ENCODE measurements around the gene ADIG. TPM values are rescaled to one million over a fixed set of nuclear protein-coding genes. Genes with fewer than 3 reads are reported as not detected.
"Not testable (repeated sequence)": the region's sequence is repeated elsewhere in the genome, so short reads cannot be mapped to it uniquely, and the experiment has no call there.

Gene ADIG
- total RNA-seq, 1 donor from 2014 or later, result not detected

- ATAC-seq; intact Hi-C loops (cut with DNase I): not testable (repeated sequence)
These were observed 13.3 kb downstream of the ADIG start for GRCh38 chr20:38594281-38594680.

DNA sequence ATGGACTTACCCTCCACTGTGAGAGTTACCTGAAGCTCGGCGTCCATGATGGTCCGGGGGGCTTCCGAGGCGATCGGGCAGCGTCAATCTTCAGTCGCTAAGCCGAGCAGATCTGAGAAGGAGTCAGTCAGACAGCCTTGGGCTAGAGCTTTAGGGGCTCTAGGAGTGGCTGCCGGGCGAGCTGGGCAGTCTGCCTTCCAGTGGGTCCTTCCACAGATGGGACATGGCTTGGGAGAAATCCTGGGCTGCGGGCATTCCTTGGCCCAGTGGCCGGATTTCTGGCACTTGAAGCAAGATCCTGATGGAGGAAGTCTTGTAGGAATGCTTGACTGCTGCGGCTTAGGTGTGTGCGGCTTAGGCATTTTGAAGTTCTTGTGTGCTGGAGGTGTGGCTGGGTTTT is 14.9 kb downstream of the ADIG start:
- ATAC-seq; DNase-seq (ENCODE audit: low spot score); intact Hi-C loops (cut with DNase I): not testable (repeated sequence)

More at GRCh38 chr20:38594281-38594680, 13.3 kb downstream of the ADIG start:
- not testable (repeated sequence) for DNase-seq (ENCODE audit: low spot score)

DNA sequence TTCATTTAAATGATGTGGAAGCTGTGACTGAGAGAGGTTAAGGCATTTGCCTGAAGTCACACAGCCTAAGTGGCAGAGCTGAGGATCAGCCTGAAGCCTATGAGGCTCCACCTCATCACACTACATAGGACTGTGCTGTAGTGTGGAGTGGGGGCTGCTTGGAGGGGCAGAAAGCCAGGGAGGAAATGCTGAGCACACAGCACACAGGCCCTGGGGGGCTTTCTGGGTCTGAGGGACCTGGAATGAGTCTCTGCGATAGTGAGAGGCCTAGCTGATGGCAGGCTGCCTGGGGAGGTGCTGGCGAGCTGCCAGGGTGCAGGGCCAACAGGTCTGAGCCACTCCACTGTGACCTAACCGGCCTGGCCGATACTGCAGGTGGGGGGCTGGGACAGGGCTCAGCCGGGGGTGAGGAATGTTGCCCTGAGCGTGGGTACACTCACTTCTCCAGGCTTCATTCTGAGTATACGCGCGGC is 18.4 kb downstream of the ADIG start:
- ATAC-seq, result no peak
- intact Hi-C loops (cut with DNase I), result no loop called here
- DNase-seq (ENCODE audit: low spot score), result no peak

DNA sequence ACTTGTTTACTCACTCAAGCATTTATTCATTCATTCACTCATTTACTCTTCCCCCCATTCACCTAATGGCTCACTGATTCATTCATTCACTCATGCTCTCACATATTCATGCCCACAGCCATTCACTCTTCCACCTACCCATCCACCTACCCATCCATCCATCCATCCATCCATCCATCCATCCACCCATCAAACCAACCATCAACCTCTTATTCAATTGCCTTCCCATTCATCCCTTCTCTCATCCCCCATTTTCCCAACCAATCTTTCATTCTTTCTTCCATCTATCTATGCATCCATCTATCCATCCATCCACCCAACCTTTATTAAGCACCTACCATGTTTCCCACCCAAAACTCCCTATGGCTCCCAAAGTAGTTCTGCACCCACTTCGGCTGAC is 19.1 kb downstream of the ADIG start:
- no peak for DNase-seq (ENCODE audit: low spot score)
- no peak for ATAC-seq
- intact Hi-C loops (cut with DNase I), result no loop called here

DNA sequence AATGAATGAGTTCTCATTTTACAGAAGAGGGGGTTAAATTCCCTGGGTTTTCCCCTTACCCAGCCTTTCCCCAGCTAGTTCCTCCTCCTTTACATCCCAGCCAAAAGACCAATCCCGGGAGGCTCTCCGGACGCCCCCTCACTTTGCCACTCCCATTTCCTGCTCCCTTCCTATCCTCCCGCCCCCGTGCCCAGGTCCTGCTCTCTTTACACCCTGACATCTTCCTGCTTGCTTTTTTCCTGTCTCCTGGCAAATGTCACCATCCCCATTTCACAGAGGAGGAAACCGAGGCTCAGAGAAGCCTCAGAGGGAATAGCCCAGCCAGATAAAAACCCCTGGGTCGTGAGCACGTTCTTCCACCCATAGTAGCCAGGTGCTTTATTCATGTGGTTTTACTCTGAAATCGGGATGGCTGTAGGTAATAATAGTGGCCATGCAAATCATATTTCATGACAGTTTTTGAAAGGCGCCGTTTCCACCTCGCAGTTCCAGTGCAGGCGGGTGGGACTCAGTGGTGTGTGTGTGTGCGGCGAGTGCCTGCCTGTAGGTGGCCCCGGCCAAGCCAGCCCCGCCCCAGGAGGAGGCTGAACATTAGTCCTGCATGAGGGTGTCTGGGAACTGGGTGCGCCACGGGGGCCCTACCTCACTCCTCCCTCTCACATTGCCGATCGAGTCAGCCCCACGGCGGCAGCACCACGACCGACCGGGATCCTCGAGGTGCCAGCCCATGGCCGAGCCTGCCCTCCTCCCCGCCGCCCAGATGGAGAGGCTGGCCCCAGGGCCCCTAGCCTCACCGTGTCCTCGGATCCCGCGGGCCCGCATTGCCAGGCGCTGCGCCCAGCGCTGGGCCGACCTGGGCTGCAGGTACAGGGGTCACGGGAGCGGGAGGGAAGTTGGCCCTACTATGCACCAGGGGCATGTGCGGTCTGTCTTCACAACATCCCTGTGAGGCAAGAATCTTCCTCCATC is 20.5 kb downstream of the ADIG start, which contains the start of gene ARHGAP40:
TSS of gene ARHGAP40 (plus strand) at position 594 of the 969 bp plus-strand sequence.
- intact Hi-C loops (cut with DNase I), result no loop called here
- ATAC-seq (no peak), DNase-seq (ENCODE audit: low spot score) (no peak)

GRCh38 chr20:38602185-38602581 is 21.2 kb downstream of the ADIG start:
- intact Hi-C loops (cut with DNase I), result no loop called here
- no peak for ATAC-seq
- DNase-seq (ENCODE audit: low spot score), result no peak

- intact Hi-C loops (cut with DNase I), result no loop called here
- DNase-seq (ENCODE audit: low spot score), result no peak
- ATAC-seq, result no peak
These were observed 22.3 kb downstream of the ADIG start for GRCh38 chr20:38603286-38603685.

DNA sequence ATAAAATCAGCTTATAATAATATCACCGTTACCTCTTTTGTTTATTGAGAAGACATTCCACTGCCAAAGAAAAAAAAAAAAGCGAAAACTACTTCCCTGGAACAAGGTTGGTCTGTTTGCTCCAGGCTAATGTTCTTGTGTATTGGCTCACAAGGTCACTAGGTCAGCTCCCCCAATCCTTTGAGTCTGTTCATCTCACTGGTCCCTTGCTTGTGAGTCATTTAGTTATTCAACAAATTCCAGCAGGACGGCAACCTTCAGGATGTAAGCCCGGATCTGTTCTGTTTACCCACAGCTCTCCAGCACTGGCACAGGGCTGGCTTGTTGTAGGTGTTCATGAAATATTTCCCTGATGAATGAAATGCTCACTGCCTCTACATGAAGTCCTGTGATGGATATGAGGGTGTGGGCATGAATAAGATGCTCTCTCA is 23.9 kb downstream of the ADIG start:
- intact Hi-C loops (cut with DNase I), result no loop called here
- DNase-seq (ENCODE audit: low spot score), result no peak
- ATAC-seq, result no peak

GRCh38 chr20:38607351-38607750 is 26.4 kb downstream of the ADIG start:
- intact Hi-C loops (cut with DNase I), result no loop called here
- DNase-seq (ENCODE audit: low spot score), result no peak
- no peak for ATAC-seq

GRCh38 chr20:38608188-38608587 is 27.2 kb downstream of the ADIG start:
- no peak for ATAC-seq
- intact Hi-C loops (cut with DNase I), result no loop called here

DNA sequence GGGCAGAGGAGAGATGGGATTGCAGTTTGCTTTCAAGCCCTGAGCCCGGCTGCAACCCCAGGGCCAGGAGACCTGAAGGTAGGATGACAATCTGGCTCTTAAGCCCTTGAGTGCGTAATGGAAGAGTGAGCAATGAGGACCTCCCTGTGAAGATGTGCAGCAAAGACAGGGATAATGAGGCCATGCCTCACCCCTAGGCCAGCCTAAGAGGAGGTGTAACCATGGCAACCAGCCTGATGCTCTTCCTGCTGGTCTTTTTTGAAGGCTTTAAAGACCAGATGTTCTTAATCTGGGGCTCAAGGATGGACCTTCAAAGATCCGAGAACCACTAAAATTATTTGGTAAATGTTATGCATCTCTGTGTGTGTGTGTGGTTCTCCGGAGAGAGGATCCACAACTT is 28.8 kb downstream of the ADIG start:
- DNase-seq (ENCODE audit: low spot score), result no peak
- intact Hi-C loops (cut with DNase I), result no loop called here
- ATAC-seq, result no peak

More at GRCh38 chr20:38608188-38608587, 27.2 kb downstream of the ADIG start:
- no peak for DNase-seq (ENCODE audit: low spot score)

DNA sequence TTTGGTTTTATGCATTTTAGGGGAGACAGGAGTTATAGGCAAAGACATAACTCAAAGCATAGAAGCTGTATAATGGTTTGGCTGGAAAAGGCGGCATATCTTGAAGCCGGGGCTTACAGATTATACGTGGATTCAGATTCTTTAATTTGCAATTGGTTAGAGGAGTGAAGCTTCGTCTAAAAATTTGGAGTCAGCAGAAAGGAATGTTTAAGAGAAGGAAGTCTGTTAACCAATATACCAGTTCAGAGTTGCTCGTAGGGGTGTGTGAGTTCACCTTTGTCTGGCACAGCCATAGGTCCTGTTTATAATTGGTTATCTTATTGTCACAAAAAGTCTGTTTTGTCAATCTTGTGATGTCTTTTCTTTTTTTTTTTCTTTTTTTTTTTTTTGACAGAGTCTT is 29.5 kb downstream of the ADIG start:
- no peak for ATAC-seq
- DNase-seq (ENCODE audit: low spot score), result no peak
- intact Hi-C loops (cut with DNase I), result no loop called here

DNA sequence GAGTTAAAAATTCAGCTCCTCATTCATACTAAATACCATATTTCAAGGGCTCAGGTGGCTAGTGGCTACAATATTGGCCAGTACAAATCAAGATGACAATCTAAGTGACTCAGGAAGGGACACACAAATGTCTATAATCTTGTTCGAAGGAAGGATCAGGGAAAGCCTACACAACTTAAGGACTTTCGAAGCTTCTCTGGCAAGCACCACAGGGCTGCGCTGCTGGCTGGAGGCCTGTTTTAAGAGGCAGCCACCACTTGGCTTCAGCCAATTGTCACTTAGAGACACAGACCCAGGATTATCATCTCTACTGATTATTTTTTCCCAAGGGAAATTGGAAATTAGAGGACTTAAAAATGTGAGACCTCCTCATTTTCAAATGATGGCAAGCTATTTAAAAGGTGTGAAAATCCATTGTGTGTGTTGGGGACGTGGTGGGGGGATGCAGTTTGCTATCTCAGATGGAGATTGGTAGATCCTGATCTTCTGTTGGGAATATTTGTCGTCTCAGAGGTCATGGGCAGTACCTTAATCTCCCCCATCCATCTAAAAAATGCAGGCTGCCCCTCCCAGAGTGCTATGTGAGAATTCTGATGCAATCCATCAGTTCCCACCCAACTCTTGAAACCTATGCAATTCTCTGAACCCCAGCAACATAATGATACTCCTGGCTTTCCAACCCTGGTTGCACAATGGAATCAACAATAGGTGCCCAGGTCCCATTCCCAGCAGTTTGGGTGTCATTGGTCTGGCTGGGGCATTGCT is 31.9 kb downstream of the ADIG start:
- DNase-seq (ENCODE audit: low spot score), result no peak
- intact Hi-C loops (cut with DNase I), result no loop called here
- ATAC-seq, result no peak

GRCh38 chr20:38615283-38615682 is 34.3 kb downstream of the ADIG start:
- intact Hi-C loops (cut with DNase I), result no loop called here
- ATAC-seq, result no peak
- no peak for DNase-seq (ENCODE audit: low spot score)

DNA sequence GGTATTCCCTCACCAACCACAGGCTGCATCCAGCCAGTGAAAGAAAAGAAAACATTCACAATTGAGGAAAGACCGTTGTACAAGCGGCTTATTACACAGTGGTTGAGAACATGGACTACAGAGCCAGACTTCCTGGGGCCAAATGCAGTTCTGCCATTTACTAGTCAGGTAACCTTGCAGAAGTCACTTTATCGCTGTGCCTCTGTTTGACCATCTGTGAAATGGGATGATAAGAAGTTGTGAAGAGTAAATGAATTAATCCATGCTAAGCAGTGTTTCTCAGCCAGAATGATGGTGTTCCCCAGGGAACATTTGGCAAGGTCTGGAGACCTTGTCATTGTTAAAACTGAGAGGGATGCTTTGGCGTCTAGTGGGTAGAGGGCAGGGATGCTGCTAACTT is 35.5 kb downstream of the ADIG start:
- ATAC-seq, result no peak
- intact Hi-C loops (cut with DNase I), result no loop called here
- DNase-seq (ENCODE audit: low spot score), result no peak

DNA sequence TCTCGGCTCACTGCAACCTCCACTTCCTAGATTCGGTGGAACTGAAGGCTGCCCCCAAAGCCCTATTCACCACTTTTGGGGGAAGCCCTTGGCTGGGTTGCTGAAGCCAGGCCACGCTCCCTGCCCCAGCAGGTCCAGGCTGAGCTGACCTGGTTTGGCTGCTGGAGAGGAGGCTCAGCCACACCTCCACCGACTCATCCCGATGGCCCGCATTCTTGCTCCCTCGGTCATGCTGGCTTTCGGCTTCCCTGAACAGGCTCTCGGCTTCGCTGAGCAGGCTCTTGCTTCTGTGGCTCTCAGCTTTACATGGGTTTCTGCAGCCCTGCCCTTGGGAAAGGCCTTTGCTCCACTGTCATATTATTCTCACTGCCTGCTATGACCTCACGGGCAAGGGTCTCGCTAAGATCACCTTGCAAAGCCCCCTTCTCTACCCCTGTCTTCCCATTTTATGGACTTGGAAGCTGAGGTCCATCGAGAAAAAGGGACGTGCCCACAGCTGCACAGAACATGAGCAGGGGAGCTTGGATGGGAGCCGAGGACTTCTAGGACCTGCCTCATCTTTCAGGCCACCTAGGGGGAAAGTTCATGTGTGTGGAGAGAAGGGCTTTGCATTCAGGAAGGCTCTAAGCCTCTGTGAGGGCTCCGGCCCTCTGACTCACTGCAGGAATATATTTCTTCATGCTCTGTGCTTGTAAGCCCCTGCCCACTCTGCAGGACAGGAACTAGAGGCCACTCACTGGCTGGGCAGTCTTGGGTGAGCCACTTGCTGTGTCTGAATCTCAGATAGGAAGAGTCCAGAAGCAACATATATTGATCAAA is 36.2 kb downstream of the ADIG start:
- intact Hi-C loops (cut with DNase I), result no loop called here
- no peak for ATAC-seq

DNA sequence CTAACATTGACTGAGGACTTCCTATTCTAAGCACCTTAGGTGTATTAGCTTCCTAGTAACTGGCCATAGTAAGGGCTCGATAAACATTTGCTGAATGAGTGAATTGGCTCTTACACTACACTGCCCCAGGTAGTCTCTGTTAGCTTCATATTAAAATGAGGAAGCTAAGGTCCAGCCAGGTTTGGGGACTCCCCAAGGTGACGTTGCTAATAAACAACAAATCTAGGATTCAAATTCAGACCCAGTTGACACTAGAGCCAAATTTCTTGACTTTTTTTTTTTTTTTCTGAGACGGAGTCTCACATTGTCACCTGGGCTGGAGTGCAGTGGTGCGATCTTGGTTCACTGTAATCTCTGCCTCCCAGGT is 36.8 kb downstream of the ADIG start:
- DNase-seq (ENCODE audit: low spot score) (no peak), ATAC-seq (no peak)
- intact Hi-C loops (cut with DNase I), result no loop called here

More for the DNA sequence above, 36.2 kb downstream of the ADIG start:
- DNase-seq (ENCODE audit: low spot score), result no peak

- ATAC-seq (no peak), DNase-seq (ENCODE audit: low spot score) (no peak)
- intact Hi-C loops (cut with DNase I), result no loop called here
These were observed 39.4 kb downstream of the ADIG start for GRCh38 chr20:38620441-38620840.

GRCh38 chr20:38623061-38623460 is 42.1 kb downstream of the ADIG start:
- DNase-seq (ENCODE audit: low spot score) (no peak), ATAC-seq (no peak)
- intact Hi-C loops (cut with DNase I), result no loop called here
